Effector CD8-positive, alpha-beta T cell (primary cell): ENCODE results near the gene VPS50.
"Not testable (repeated sequence)": the region's sequence is repeated elsewhere in the genome, so short reads cannot be mapped to it uniquely, and the experiment has no call there.

ENCODE experiments used
- DNase-seq: peaks from one replicate; lab custom pipeline; 2025; lab: John Stamatoyannopoulos, UW

The VPS50 gene

GRCh38 chr7:93331706-93332105, 99.5 kb downstream of the VPS50 start:
- DNase-seq, result no peak

- DNase-seq, result no peak
Observed at GRCh38 chr7:93332172-93332571, 100.0 kb downstream of the VPS50 start.

GRCh38 chr7:93337052-93337451, 104.9 kb downstream of the VPS50 start:
- no peak for DNase-seq

GRCh38 chr7:93342178-93342577, 110.0 kb downstream of the VPS50 start:
- DNase-seq, result not testable (repeated sequence)

GRCh38 chr7:93350338-93350737, 118.2 kb downstream of the VPS50 start:
- DNase-seq, result no peak

GRCh38 chr7:93352881-93353280, 120.7 kb downstream of the VPS50 start:
- DNase-seq, result no peak

GRCh38 chr7:93354815-93355214, 122.6 kb downstream of the VPS50 start:
- no peak for DNase-seq

GRCh38 chr7:93359520-93360198, 127.5 kb downstream of the VPS50 start:
- no peak for DNase-seq

- DNase-seq, result no peak
Observed at GRCh38 chr7:93361853-93362252, 129.7 kb downstream of the VPS50 start.

GRCh38 chr7:93364806-93365205, 132.6 kb downstream of the VPS50 start:
- DNase-seq, result no peak

- no peak for DNase-seq
Observed at GRCh38 chr7:93365341-93365740, 133.2 kb downstream of the VPS50 start.

- no peak for DNase-seq
Observed at GRCh38 chr7:93366816-93367215, 134.7 kb downstream of the VPS50 start.

GRCh38 chr7:93367254-93367653, 135.1 kb downstream of the VPS50 start:
- no peak for DNase-seq

GRCh38 chr7:93370937-93371336, 138.8 kb downstream of the VPS50 start:
- DNase-seq, result not testable (repeated sequence)

- no peak for DNase-seq
Observed at GRCh38 chr7:93373537-93373936, 141.4 kb downstream of the VPS50 start.

GRCh38 chr7:93374345-93374940, 142.3 kb downstream of the VPS50 start:
- no peak for DNase-seq

- DNase-seq, result no peak
Observed at GRCh38 chr7:93375603-93376002, 143.4 kb downstream of the VPS50 start.

GRCh38 chr7:93378131-93378760, 146.1 kb downstream of the VPS50 start:
- no peak for DNase-seq

- DNase-seq, result no peak
Observed at GRCh38 chr7:93382362-93382761, 150.2 kb downstream of the VPS50 start.

- DNase-seq, result no peak
Observed at GRCh38 chr7:93390660-93391059, 158.5 kb downstream of the VPS50 start.

- no peak for DNase-seq
Observed at GRCh38 chr7:93392984-93393383, 160.8 kb downstream of the VPS50 start.

- no peak for DNase-seq
Observed at GRCh38 chr7:93399642-93400041, 167.5 kb downstream of the VPS50 start.

- no peak for DNase-seq
Observed at GRCh38 chr7:93402944-93403343, 170.8 kb downstream of the VPS50 start.
